Fibroblast of villous mesenchyme (primary cell): ENCODE results near the gene SPDYA. TPM values are rescaled to one million over a fixed set of nuclear protein-coding genes. Genes with fewer than 3 reads are reported as not detected.

Experiments used
- DNase-seq: peaks from one replicate; pipeline ENCODE4 v3.0.0-alpha.2; 2010; ENCODE audit warnings: low read depth
- H3K4me3 ChIP-seq: 2 replicates; pipeline ENCODE4 v1.5.1; 2011; ENCODE audit warnings: low read depth, mild to moderate bottlenecking, low read length
- total RNA-seq: library from RNA; depleted of rRNA; stranded (reverse); fragments of >200 nt; gene quantifications from 2 replicates; pipeline ENCODE4 v1.2.3, GENCODE V29; 2012
- TF ChIP-seq, protein P1 (sequence below): IDR thresholded peaks from 2 replicates; pipeline ENCODE4 v1.5.1; 2012; ENCODE audit warnings: low read depth, mild to moderate bottlenecking, low read length; ENCODE audit not compliant: insufficient read depth

SPDYA gene
- total RNA-seq, 1 donor, result 1.3 TPM

DNA sequence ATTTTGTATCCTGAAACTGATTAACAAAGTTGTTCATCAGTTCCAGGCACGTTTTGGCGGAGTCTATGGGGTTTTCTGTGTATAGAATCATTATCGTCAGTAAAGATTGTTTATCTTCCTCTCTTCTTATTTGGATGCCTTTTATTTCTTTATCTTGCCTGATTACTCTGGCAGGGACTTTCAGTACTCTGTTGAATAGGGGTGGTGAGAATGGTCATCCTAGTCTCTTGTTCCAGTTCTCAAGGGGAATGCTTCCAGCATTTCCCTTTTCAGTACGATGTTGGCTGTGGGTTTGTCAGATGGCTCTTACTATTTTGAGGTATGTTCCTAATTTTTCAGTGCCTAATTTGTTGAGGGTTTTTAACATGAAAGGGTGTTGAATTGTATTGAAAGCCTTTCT lies 14.0 kb upstream of the SPDYA start:
- DNase-seq, result no peak
- TF ChIP-seq, protein P1, sequence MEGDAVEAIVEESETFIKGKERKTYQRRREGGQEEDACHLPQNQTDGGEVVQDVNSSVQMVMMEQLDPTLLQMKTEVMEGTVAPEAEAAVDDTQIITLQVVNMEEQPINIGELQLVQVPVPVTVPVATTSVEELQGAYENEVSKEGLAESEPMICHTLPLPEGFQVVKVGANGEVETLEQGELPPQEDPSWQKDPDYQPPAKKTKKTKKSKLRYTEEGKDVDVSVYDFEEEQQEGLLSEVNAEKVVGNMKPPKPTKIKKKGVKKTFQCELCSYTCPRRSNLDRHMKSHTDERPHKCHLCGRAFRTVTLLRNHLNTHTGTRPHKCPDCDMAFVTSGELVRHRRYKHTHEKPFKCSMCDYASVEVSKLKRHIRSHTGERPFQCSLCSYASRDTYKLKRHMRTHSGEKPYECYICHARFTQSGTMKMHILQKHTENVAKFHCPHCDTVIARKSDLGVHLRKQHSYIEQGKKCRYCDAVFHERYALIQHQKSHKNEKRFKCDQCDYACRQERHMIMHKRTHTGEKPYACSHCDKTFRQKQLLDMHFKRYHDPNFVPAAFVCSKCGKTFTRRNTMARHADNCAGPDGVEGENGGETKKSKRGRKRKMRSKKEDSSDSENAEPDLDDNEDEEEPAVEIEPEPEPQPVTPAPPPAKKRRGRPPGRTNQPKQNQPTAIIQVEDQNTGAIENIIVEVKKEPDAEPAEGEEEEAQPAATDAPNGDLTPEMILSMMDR, result no peak
- H3K4me3 ChIP-seq, result no peak overlapping the region

- TF ChIP-seq, protein P1, result no peak
- peak; percentile 54 for DNase-seq
- H3K4me3 ChIP-seq, result no peak overlapping the region
Observed at GRCh38 chr2:28801726-28802125, 8.9 kb upstream of the SPDYA start.

- TF ChIP-seq, protein P1, result no peak
- DNase-seq, result peak; percentile 89
- no peak overlapping the region for H3K4me3 ChIP-seq
Observed at GRCh38 chr2:28802975-28803429, 7.6 kb upstream of the SPDYA start.

GRCh38 chr2:28809927-28810326 lies 707 bp upstream of the SPDYA start:
- no peak for DNase-seq
- peak overlapping the region; percentile 63 for H3K4me3 ChIP-seq
- TF ChIP-seq, protein P1, result no peak

- no peak overlapping the region for H3K4me3 ChIP-seq
- TF ChIP-seq, protein P1, result no peak
- DNase-seq, result no peak
Observed at GRCh38 chr2:28818053-28818452, 7.4 kb downstream of the SPDYA start.

GRCh38 chr2:28821295-28821958 lies 10.8 kb downstream of the SPDYA start:
- TF ChIP-seq, protein P1, result peak; percentile 60
- DNase-seq, result peak; percentile 65
- no peak overlapping the region for H3K4me3 ChIP-seq

DNA sequence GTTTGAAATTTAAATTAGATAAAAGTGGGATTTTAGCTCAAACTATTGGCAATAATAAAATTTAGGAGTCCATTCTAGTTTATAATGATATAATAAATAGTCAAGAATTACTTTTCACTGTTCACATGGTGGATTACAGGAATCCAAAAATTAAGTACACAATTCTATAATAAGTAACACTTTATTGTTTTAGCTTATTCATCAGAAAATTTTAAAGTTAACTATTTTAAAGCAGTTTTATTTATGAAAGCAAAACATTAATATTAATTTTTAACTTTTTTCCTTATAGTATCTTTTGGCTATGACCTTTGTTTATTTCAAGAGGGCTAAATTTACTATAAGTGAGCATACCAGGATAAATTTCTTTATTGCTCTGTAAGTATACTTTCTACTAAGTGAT lies 11.4 kb downstream of the SPDYA start:
- TF ChIP-seq, protein P1, result no peak
- no peak overlapping the region for H3K4me3 ChIP-seq
- DNase-seq, result no peak
